HG02623 (cell line): ENCODE results near the gene TSKU.
"Not testable (repeated sequence)": the region's sequence is repeated elsewhere in the genome, so short reads cannot be mapped to it uniquely, and the experiment has no call there.

ENCODE experiments used
- ATAC-seq: cut with Tn5 transposase; IDR thresholded peaks from one replicate; pipeline ENCODE4 v1.9.1; 2021; ENCODE audit warnings: moderate library complexity; ENCODE audit not compliant: unreplicated experiment

Gene TSKU

GRCh38 chr11:76783294-76783895 lies at the start of gene TSKU:
TSKU (plus strand) TSS chr11:76783356; CDS start chr11:76795617, 12,261 bp downstream.
- ATAC-seq = no peak

GRCh38 chr11:76733906-76734305 lies 49.2 kb upstream of the TSKU start:
- ATAC-seq = not testable (repeated sequence)

- no peak for ATAC-seq
These were observed 48.4 kb upstream of the TSKU start for GRCh38 chr11:76734456-76735420.

- no peak for ATAC-seq
These were observed 47.3 kb upstream of the TSKU start for GRCh38 chr11:76735841-76736240.

- ATAC-seq = no peak
These were observed 46.9 kb upstream of the TSKU start for GRCh38 chr11:76736266-76736665.

- ATAC-seq = no peak
These were observed 46.2 kb upstream of the TSKU start for GRCh38 chr11:76736773-76737495.

- ATAC-seq = no peak
These were observed 44.4 kb upstream of the TSKU start for GRCh38 chr11:76738618-76739240.

- no peak for ATAC-seq
These were observed 43.4 kb upstream of the TSKU start for GRCh38 chr11:76739798-76740197.

- ATAC-seq = no peak
These were observed 42.4 kb upstream of the TSKU start for GRCh38 chr11:76740772-76741171.

- ATAC-seq = no peak
These were observed 40.3 kb upstream of the TSKU start for GRCh38 chr11:76742902-76743301.

GRCh38 chr11:76744186-76745043 lies 38.7 kb upstream of the TSKU start:
- no peak for ATAC-seq

GRCh38 chr11:76745044-76745376 lies 38.1 kb upstream of the TSKU start:
- ATAC-seq = no peak

GRCh38 chr11:76745561-76746207 lies 37.5 kb upstream of the TSKU start:
- no peak for ATAC-seq

- no peak for ATAC-seq
These were observed 35.8 kb upstream of the TSKU start for GRCh38 chr11:76747153-76747914.

- no peak for ATAC-seq
These were observed 35.0 kb upstream of the TSKU start for GRCh38 chr11:76747915-76748860.

GRCh38 chr11:76748948-76749347 lies 34.2 kb upstream of the TSKU start:
- no peak for ATAC-seq

GRCh38 chr11:76750067-76750466 lies 33.1 kb upstream of the TSKU start:
- no peak for ATAC-seq

- ATAC-seq = no peak
These were observed 32.4 kb upstream of the TSKU start for GRCh38 chr11:76750746-76751145.
